Aorta (tissue), 5 donors: ENCODE results near the gene PPIL6. TPM values are rescaled to one million over a fixed set of nuclear protein-coding genes. Genes with fewer than 3 reads are reported as not detected.
A peak's percentile ranks its signal among the peaks of the same experiment; 100 is the strongest.

Source experiments
- ATAC-seq: fragments of 200-7000 bp; cut with Tn5 transposase; one replicate; pipeline ENCODE4 v1.9.1; 2022; ENCODE audit warnings: moderate library complexity; ENCODE audit not compliant: low FRiP score
- DNase-seq, 2 donors: peaks; one replicate each; pipeline ENCODE4 v3.0.0-alpha.2; 2020
- H3K27ac ChIP-seq, 2 donors: one replicate each; pipeline ENCODE4 v1.5.1; 2013; ENCODE audit warnings: low read length in 2 of 2, mild to moderate bottlenecking in 2 of 2, moderate library complexity in 2 of 2, control low read depth in 1 of 2, inconsistent platforms in 1 of 2, low read depth in 1 of 2
- H3K27me3 ChIP-seq, 2 donors: one replicate each; pipeline ENCODE4 v1.6.1; 2013; ENCODE audit warnings: control low read depth in 1 of 2, low read length in 1 of 2, mild to moderate bottlenecking in 1 of 2, moderate library complexity in 1 of 2; ENCODE audit not compliant: insufficient read depth in 2 of 2, control insufficient read depth in 1 of 2
- H3K36me3 ChIP-seq, 2 donors: one replicate each; pipeline ENCODE4 v1.6.1; 2013; ENCODE audit warnings: control low read depth in 1 of 2, low read length in 1 of 2, mild to moderate bottlenecking in 1 of 2; ENCODE audit not compliant: insufficient read depth in 2 of 2, control insufficient read depth in 1 of 2
- H3K4me1 ChIP-seq, 2 donors: one replicate each; pipeline ENCODE4 v1.6.1; 2013; ENCODE audit warnings: low read length in 2 of 2, control low read depth in 1 of 2, mild to moderate bottlenecking in 1 of 2, moderate library complexity in 1 of 2; ENCODE audit not compliant: insufficient read depth in 2 of 2, control insufficient read depth in 1 of 2
- H3K4me3 ChIP-seq, 2 donors: one replicate each; pipeline ENCODE4 v1.5.1; 2013; ENCODE audit warnings: low read length in 2 of 2, control low read depth in 1 of 2, mild to moderate bottlenecking in 1 of 2
- H3K9me3 ChIP-seq: one replicate; pipeline ENCODE4 v1.6.1; 2013; ENCODE audit warnings: mild to moderate bottlenecking, low read length; ENCODE audit not compliant: control insufficient read depth
- WGBS, 2 donors: extraction: QIAGEN DNeasy Blood & Tissue Kit; methylation state at CpG; one replicate each; pipeline ENCODE4 v1.1.7; 2013; 5-methylcytosine and 5-hydroxymethylcytosine counted together
- intact Hi-C, 2 donors: fragments of 100-400 bp; cut with DNase I; formaldehyde crosslinking; loops; one replicate each; pipeline versions ENCODE4 v1.14.2 to v1.15.0; 2022
- polyA plus RNA-seq, 2 donors: library from polyadenylated mRNA; stranded (reverse); fragments of 200-250 nt; gene quantifications; one replicate each; pipeline ENCODE4 v1.2.3, GENCODE V29; 2013
- total RNA-seq, 2 donors: library from RNA; stranded (reverse); fragmentation: NEBNext Ultra II Directional; extraction: Animal tissue kit (Norgen Biotek cat#: 25700); gene quantifications; one replicate each; pipeline ENCODE4 v1.2.1, GENCODE V29; 2021
- donor health status: healthy with polysubstance abuse.
- donor health status: Bipolar disorder and iron deficiency.
- donor health status: DM: no; HTN: no; CAD: no.
- donor health status: DM: no; HTN: no; CAD: no.
- donor health status: DM: yes; HTN: yes; CAD: no.

Gene PPIL6
- total and polyA plus RNA-seq, 4 donors, result 1.0 to 2.7 (median 1.6) TPM

GRCh38 chr6:109458774-109459531, 18.5 kb upstream of the PPIL6 start:
- H3K4me3 ChIP-seq, result no peak overlapping the region
- peaks cover 0 to 2% of the 10 kb centered on the region in 2 donors for H3K36me3 ChIP-seq
- H3K27ac ChIP-seq, result no peak overlapping the region
- ATAC-seq (no peak), DNase-seq (no peak)
- H3K27me3 ChIP-seq, result no peaks in the 10 kb centered on the region
- intact Hi-C loops, result no loop called here
- 85 to 87% methylated on average over 5 of the region's 5 CpGs for WGBS, 2 donors
- no peaks in the 10 kb centered on the region for H3K4me1 ChIP-seq
- H3K9me3 ChIP-seq, result no peaks in the 10 kb centered on the region

- 90 to 92% methylated on average over 6 of the region's 6 CpGs for WGBS, 2 donors
- H3K9me3 ChIP-seq, result no peaks in the 10 kb centered on the region
- intact Hi-C loops, result loop anchor here in 1 of 2 donors (2.0 kb wide), 1 partner anchor 25 kb away; the partner anchor contains the start of gene ZBTB24
- H3K36me3 ChIP-seq, result peaks cover 0 to 2% of the 10 kb centered on the region in 2 donors
- H3K4me3 ChIP-seq, result no peak overlapping the region
- H3K27me3 ChIP-seq, result no peaks in the 10 kb centered on the region
- H3K4me1 ChIP-seq, result no peaks in the 10 kb centered on the region
- ATAC-seq, result no peak
- peak overlapping the region in 1 of 2 donors; percentile 56 for H3K27ac ChIP-seq
- no peak for DNase-seq
Observed at GRCh38 chr6:109457562-109457996, 17.2 kb upstream of the PPIL6 start.

GRCh38 chr6:109456710-109457561, 16.5 kb upstream of the PPIL6 start:
- no peaks in the 10 kb centered on the region for H3K36me3 ChIP-seq
- intact Hi-C loops, result loop anchor here in 1 of 2 donors (2.0 kb wide), 1 partner anchor 26 kb away; the partner anchor contains the start of gene ZBTB24
- DNase-seq (peak; percentile 83 to 86), ATAC-seq (peak; percentile 61)
- H3K4me3 ChIP-seq, result no peak overlapping the region
- H3K27me3 ChIP-seq, result no peaks in the 10 kb centered on the region
- H3K4me1 ChIP-seq, result no peaks in the 10 kb centered on the region
- H3K27ac ChIP-seq, result peak overlapping the region in 1 of 2 donors; percentile 62
- WGBS, 2 donors, result 40 to 47% methylated on average over 16 of the region's 16 CpGs
- H3K9me3 ChIP-seq, result no peaks in the 10 kb centered on the region

GRCh38 chr6:109456111-109456583, 15.7 kb upstream of the PPIL6 start:
- peak overlapping the region; percentile 62 to 78 for H3K4me3 ChIP-seq
- no peaks in the 10 kb centered on the region for H3K27me3 ChIP-seq
- no peaks in the 10 kb centered on the region for H3K36me3 ChIP-seq
- 6 to 8% methylated on average over 30 to 38 of the region's 38 CpGs for WGBS, 2 donors
- H3K9me3 ChIP-seq, result no peaks in the 10 kb centered on the region
- peak; percentile 3 for ATAC-seq
- peak; percentile 69 to 80 for DNase-seq
- peak overlapping the region in 1 of 2 donors; percentile 62 for H3K27ac ChIP-seq
- no peaks in the 10 kb centered on the region for H3K4me1 ChIP-seq
- intact Hi-C loops, result loop anchor here in 1 of 2 donors (2.0 kb wide), 1 partner anchor 27 kb away; the partner anchor contains the start of gene ZBTB24

- peak within 1 kb of the TSS; percentile 14 to 62 for H3K27ac ChIP-seq
- intact Hi-C loops, result loop anchor here in 1 of 2 donors (2.0 kb wide), 1 partner anchor 27 kb away; the partner anchor contains the start of gene ZBTB24
- H3K9me3 ChIP-seq, result no peaks in the 10 kb centered on the region
- no peaks in the 10 kb centered on the region for H3K36me3 ChIP-seq
- H3K4me1 ChIP-seq, result no peaks in the 10 kb centered on the region
- peak; percentile 84 to 90 for DNase-seq
- ATAC-seq, result peak; percentile 65
- H3K27me3 ChIP-seq, result no peaks in the 10 kb centered on the region
- H3K4me3 ChIP-seq, result peak within 1 kb of the TSS; percentile 62 to 78
- 0 to 1% methylated on average over 36 to 70 of the region's 70 CpGs for WGBS, 2 donors
Observed at GRCh38 chr6:109455437-109456110, 15.1 kb upstream of the PPIL6 start, which contains the start of gene MICAL1. Gene MICAL1, minus strand, starts transcription at chr6:109455772. Its CDS starts 1,576 bp downstream, at chr6:109454196.

- peak; percentile 82 to 84 for DNase-seq
Observed at GRCh38 chr6:109454496-109455436, 14.3 kb upstream of the PPIL6 start.

GRCh38 chr6:109453594-109454495, 13.4 kb upstream of the PPIL6 start:
- Histone ChIP-seq H3K27ac (no peak overlapping the region), H3K4me1 (no peaks in the 10 kb centered on the region), H3K36me3 (no peaks in the 10 kb centered on the region), H3K9me3 (no peaks in the 10 kb centered on the region), H3K27me3 (no peaks in the 10 kb centered on the region), H3K4me3 (no peak overlapping the region)
- WGBS, 2 donors, result 92 to 93% methylated on average over 27 of the region's 27 CpGs
- intact Hi-C loops, result no loop called here
- no peak for ATAC-seq
- DNase-seq, result no peak

More at GRCh38 chr6:109454496-109455436, 14.3 kb upstream of the PPIL6 start:
- H3K27me3 ChIP-seq, result no peaks in the 10 kb centered on the region
- intact Hi-C loops, result no loop called here
- ATAC-seq, result peak; percentile 47
- no peaks in the 10 kb centered on the region for H3K36me3 ChIP-seq
- WGBS, 2 donors, result 5 to 8% methylated on average over 47 to 48 of the region's 48 CpGs
- H3K9me3 ChIP-seq, result no peaks in the 10 kb centered on the region
- H3K4me3 ChIP-seq, result peak overlapping the region; percentile 62 to 78
- H3K4me1 ChIP-seq, result no peaks in the 10 kb centered on the region
- peak overlapping the region; percentile 11 to 14 for H3K27ac ChIP-seq
